Calu3 (cell line): ENCODE results near the gene CNGB1. TPM values are rescaled to one million over a fixed set of nuclear protein-coding genes. Genes with fewer than 3 reads are reported as not detected.

Experiments
- BruUV-seq: library from RNA; stranded (reverse); fragments of 400-500 nt; replicated peaks from 2 replicates; lab custom pipeline; 2021; lab: Mats Ljungman, UMichigan
- CTCF ChIA-PET: fragments of 300-600 bp; sonication (Branson Sonifier 250); formaldehyde crosslinking; loops from one replicate; lab custom pipeline; 2022; ENCODE audit warnings: antibody characterized with exemption; lab: Charles Lee
- DNase-seq: peaks from one replicate; pipeline ENCODE4 v3.0.0; 2022
- H3K27ac Mint-ChIP-seq: one replicate; pipeline ENCODE4 v1.8.0; 2022; ENCODE audit warnings: mixed read lengths; ENCODE audit not compliant: unreplicated experiment
- H3K27me3 Mint-ChIP-seq: one replicate; pipeline ENCODE4 v1.8.0; 2022; ENCODE audit warnings: mixed read lengths; ENCODE audit not compliant: unreplicated experiment
- H3K36me3 Mint-ChIP-seq: one replicate; pipeline ENCODE4 v1.8.0; 2022; ENCODE audit warnings: mild to moderate bottlenecking, moderate library complexity, mixed read lengths; ENCODE audit not compliant: insufficient read depth, unreplicated experiment
- H3K4me1 Mint-ChIP-seq: one replicate; pipeline ENCODE4 v1.8.0; 2022; ENCODE audit warnings: mild to moderate bottlenecking, low read depth, mixed read lengths; ENCODE audit not compliant: unreplicated experiment
- H3K4me3 Mint-ChIP-seq: one replicate; pipeline ENCODE4 v1.8.0; 2022; ENCODE audit warnings: mild to moderate bottlenecking, low read depth, moderate library complexity, mixed read lengths; ENCODE audit not compliant: unreplicated experiment
- H3K9me3 Mint-ChIP-seq: one replicate; pipeline ENCODE4 v1.8.0; 2022; ENCODE audit warnings: low read depth, mixed read lengths; ENCODE audit not compliant: unreplicated experiment
- intact Hi-C: fragments of 100-400 bp; cut with micrococcal nuclease; formaldehyde crosslinking; loops from one replicate; pipeline ENCODE4 v1.10.0; 2022; ENCODE audit not compliant: unreplicated experiment
- total RNA-seq: library from RNA; stranded (reverse); gene quantifications from 2 replicates; pipeline ENCODE4 v1.2.3, GENCODE V29; 2022
- TF ChIP-seq, protein P1 (sequence below): fragments of 200-600 bp; IDR thresholded peaks from one replicate; pipeline ENCODE4 v1.8.0; 2022; ENCODE audit warnings: antibody characterized with exemption; ENCODE audit not compliant: unreplicated experiment

The CNGB1 gene
- total RNA-seq, 1 experiment from 2014 or later = 0.19 TPM

DNA sequence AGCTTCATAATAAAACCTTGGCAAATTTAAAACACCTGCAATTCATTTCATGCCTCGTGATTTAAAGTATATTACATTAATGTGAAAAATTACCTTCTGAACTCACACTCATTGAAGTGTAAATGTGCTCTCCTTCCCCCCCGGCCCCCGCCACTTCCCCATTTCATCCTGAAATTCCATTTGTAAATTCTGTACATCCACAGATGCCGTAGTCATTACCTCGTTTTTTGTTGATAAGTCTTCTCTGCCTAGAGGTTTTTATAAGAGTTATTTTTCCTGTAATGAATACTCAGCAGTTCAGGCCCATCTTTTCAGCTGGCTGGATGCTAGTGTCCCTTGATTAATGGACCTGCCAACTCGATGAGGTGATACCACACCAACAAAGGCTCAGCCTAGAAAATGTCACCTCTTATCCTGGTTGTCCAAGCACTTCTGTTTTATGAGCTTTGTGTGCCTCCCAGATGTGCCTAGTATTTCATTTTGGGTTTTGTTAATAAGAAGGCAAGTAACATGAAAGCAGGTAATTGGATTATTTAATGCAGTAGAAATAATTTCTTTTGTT lies 103.8 kb downstream of the CNGB1 start:
- no peaks in the 10 kb centered on the region for H3K27me3 Mint-ChIP-seq
- H3K27ac Mint-ChIP-seq = no peak overlapping the region
- H3K36me3 Mint-ChIP-seq = no peaks in the 10 kb centered on the region
- no peak overlapping the region for H3K4me3 Mint-ChIP-seq
- intact Hi-C loops = no loop called here
- TF ChIP-seq, protein P1, sequence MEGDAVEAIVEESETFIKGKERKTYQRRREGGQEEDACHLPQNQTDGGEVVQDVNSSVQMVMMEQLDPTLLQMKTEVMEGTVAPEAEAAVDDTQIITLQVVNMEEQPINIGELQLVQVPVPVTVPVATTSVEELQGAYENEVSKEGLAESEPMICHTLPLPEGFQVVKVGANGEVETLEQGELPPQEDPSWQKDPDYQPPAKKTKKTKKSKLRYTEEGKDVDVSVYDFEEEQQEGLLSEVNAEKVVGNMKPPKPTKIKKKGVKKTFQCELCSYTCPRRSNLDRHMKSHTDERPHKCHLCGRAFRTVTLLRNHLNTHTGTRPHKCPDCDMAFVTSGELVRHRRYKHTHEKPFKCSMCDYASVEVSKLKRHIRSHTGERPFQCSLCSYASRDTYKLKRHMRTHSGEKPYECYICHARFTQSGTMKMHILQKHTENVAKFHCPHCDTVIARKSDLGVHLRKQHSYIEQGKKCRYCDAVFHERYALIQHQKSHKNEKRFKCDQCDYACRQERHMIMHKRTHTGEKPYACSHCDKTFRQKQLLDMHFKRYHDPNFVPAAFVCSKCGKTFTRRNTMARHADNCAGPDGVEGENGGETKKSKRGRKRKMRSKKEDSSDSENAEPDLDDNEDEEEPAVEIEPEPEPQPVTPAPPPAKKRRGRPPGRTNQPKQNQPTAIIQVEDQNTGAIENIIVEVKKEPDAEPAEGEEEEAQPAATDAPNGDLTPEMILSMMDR = no peak
- H3K9me3 Mint-ChIP-seq = no peaks in the 10 kb centered on the region
- peaks cover 27% of the 10 kb centered on the region for H3K4me1 Mint-ChIP-seq
- no peak for DNase-seq
- CTCF ChIA-PET = no interaction called here
- BruUV-seq = no TSS peak

DNA sequence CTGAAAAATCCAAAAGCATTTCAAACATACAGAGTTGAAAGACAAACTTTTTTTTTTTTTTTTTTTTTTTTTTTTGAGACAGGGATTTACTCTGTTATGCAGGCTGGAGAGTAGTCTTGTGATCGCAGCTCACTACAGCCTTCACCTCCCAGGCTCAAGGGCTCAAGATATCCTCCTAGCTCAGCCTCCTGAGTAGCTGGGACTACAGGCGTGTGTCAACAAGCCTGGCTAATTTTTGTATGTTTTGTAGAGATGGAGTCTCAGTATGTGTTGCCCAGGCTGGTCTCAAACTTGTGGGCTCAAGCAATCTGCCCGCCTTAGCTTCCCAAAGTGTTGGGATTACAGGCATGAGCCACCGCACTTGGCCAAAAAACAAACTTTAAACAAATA lies 104.4 kb downstream of the CNGB1 start:
- intact Hi-C loops = no loop called here
- Mint-ChIP-seq H3K27ac (no peak overlapping the region), H3K4me1 (peaks cover 22% of the 10 kb centered on the region), H3K4me3 (no peak overlapping the region), H3K27me3 (no peaks in the 10 kb centered on the region), H3K9me3 (no peaks in the 10 kb centered on the region), H3K36me3 (no peaks in the 10 kb centered on the region)
- TF ChIP-seq, protein P1 = no peak
- CTCF ChIA-PET = interaction anchor here (0.7 kb wide), 1 partner anchor 261 kb away, joined by 6 read pairs; no protein-coding TSS in a partner anchor
- BruUV-seq = no TSS peak
- no peak for DNase-seq

- DNase-seq = no peak
- no TSS peak for BruUV-seq
- intact Hi-C loops = no loop called here
- CTCF ChIA-PET = interaction anchor here (0.7 kb wide), 1 partner anchor 261 kb away, joined by 6 read pairs; no protein-coding TSS in a partner anchor
- Mint-ChIP-seq H3K4me3 (no peak overlapping the region), H3K4me1 (peaks cover 16% of the 10 kb centered on the region), H3K9me3 (no peaks in the 10 kb centered on the region), H3K36me3 (no peaks in the 10 kb centered on the region), H3K27me3 (no peaks in the 10 kb centered on the region), H3K27ac (no peak overlapping the region)
- TF ChIP-seq, protein P1 = no peak
These were observed 105.0 kb downstream of the CNGB1 start for GRCh38 chr16:57865746-57866528.

GRCh38 chr16:57863434-57864160 lies 107.3 kb downstream of the CNGB1 start:
- peak; percentile 75 for DNase-seq
- Mint-ChIP-seq H3K36me3 (no peaks in the 10 kb centered on the region), H3K27me3 (no peaks in the 10 kb centered on the region), H3K27ac (no peak overlapping the region), H3K4me3 (no peak overlapping the region), H3K4me1 (peaks cover 14% of the 10 kb centered on the region), H3K9me3 (no peaks in the 10 kb centered on the region)
- intact Hi-C loops = loop anchor here (1.0 to 2.0 kb wide), 2 partner anchors 69 to 106 kb away; no protein-coding TSS in a partner anchor
- CTCF ChIA-PET = interaction anchor here (0.5 to 2.3 kb wide), 16 partner anchors 17 to 503 kb away, joined by 3 to 38 read pairs (median 5); no protein-coding TSS in a partner anchor
- BruUV-seq = no TSS peak
- TF ChIP-seq, protein P1 = peak; percentile 40
